ENCODE data around the gene VWA1.
A peak's percentile ranks its signal among the peaks of the same experiment; 100 is the strongest.
"Not testable (repeated sequence)": the region's sequence is repeated elsewhere in the genome, so short reads cannot be mapped to it uniquely, and the experiment has no call there.

Gene VWA1

DNA sequence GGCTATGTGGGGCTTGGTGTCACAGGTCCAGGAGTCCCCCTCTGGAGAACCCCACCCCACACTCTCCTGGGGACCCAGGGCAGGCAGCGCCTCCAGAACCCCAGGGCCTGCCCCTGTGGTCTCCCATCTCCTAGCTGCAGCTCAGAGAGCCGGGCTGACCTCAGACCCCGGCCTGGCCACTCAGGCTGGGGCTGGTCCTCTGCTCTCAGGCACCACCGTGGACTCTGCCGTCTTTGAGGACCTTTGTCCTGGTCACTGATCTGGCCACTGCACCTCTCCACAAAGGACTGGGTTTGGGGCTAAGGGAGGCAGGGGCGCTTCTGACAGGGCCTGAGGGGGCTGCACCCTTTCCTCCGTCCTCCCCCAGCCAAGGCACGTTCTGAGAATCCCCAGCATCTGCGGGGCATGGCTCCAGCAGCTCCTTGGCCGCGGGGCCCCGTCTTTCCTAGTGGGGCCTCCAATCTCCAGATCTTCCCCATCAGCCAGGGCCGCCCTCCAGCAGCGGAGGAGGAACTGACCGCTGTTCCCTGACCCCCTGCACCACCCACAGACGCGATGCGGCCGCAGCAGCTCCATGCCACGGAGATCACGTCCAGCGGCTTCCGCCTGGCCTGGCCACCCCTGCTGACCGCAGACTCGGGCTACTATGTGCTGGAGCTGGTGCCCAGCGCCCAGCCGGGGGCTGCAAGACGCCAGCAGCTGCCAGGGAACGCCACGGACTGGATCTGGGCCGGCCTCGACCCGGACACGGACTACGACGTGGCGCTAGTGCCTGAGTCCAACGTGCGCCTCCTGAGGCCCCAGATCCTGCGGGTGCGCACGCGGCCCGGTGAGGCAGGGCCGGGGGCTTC is 3.3 kb downstream of the VWA1 start:
- DNase-seq, result no peak

DNA sequence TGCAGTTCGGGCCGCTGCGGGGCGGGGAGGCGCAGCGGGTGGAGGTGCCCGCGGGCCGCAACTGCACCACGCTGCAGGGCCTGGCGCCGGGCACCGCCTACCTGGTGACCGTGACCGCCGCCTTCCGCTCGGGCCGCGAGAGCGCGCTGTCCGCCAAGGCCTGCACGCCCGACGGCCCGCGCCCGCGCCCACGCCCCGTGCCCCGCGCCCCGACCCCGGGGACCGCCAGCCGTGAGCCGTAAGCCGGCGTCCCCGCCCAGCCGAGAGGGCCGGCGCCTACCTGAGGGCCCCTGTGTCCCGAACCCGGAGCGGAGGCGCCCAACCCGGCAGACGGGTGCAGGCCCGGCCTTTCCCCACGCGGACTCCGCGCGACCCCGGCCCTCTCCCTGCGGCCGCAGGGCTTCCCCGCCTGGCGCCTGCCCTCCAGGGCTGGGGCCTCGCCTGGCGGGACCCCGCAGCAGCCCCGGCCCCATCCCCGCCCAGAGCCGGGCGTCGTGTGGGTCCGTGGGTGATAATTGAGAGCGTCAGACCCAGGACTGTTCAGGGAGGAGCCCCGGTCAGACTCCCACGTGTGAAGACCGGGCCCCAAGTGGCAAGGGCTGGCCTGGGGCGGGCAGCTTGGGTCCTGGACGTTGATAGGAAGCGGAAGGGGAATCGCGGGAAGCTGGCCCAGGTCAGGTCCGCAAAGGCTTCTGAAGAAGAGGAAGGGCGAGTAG is 4.2 kb downstream of the VWA1 start:
- no peak for DNase-seq

DNA sequence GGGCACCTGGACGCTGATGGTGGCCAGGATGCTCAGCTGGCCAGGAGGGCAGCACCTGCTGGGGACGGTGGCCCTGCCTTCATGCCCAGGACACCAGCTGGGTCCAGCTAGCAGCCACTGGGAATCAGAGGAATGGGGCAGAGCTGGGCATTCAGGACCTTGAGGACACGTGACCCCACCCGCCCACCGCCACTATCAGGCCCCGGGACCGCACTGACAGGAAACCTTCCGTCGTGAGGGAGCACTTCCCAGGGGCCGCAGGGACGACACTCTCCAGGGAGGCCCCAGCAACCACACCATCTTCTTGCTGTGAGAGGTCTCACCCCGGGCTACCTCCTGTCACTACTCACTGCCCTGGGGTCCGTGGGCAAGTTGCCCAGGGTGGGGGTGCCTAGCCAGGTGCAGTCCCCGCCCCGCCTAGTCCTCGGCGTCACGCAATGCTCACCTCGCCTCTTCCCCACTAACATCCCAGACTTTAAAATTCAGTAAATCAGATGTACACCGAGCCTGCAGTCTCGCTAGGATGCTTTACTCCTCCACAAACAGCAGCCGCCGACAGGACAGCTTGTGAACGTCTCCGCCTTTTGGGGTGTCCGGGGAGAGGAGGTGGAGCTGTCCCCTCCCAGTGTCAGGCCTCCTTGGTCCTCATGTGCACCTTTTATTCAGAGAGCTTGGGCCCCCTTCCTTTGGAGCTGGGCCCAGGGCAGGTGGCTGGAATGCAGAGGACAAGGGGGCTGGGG is 4.9 kb downstream of the VWA1 start:
- no peak for DNase-seq

DNA sequence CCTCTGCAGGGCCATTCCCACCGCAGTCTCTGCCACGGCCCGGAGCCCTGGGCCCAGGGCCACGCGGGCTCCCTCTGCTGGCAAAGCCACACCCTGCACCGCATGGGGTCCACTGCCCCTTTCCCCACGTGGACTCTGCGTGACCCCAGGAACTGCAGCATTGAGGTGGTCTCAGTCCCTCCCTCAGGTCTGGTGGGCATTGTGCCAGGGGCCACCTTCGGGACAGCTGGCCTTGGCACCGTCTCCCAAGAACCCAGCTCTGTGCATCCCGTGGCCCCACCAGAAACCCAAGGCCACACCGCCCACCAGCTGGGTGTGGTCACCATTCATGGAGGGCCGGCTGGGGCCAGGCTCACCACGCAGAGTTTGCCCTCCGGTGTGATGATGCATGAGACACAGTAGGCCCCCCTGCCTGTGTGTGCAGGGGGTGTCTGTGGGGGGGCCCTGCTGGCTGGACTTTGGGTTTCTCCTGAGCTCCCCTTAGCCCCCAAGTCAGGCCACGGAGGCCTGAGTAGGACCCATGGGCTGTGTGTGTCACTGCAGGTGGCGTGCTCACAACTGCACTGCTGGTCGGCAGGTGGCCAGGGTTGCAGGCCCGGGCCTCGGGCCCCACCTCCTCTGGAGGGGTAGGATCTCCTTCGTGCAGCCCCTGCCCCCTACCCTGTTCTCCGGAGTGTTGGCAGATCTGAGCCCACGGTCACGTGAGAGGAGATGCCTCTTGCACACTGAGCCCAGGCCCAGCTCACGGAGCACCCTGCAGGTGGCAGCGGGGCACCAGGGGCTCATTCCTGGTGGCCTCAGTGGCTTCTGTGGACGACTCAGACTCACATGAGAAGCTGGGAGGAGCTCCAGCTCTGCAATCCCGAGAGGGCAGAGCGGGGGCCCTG is 5.8 kb downstream of the VWA1 start:
- DNase-seq, result peak; percentile 64

DNA sequence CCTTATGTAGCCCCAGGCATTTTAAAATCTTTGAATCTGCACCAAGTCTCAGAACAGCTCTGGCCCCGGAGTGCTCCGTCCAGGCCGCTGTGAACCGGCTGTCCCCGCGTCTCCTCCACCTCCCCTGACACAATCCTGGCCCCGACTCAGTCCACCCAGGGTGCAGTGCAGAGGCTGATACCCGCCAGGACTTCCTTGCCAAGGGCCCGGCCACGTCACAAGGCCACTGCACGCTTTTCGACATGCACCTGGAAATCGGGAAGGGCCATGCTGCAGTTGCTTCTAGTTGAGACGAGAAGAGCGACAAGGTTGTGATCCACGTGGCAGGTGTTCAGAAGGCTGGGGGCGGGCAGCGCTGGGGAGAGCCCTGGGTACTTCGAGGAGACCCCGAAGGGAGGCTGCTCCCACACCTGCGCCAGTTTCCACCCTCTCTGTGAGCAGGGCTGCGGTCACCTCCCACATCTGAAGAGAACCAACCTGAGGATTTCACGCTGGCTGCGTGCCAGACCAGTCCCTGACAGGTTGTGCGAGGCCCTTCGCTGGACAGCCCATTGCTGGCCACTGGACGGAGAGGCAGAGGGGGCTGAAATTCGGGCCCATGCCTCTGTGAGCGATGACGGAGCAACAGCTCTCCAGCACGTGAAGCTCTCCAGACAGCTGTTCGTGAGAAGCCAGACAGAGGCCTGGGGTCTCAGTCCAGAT is 6.7 kb downstream of the VWA1 start:
- no peak for DNase-seq

DNA sequence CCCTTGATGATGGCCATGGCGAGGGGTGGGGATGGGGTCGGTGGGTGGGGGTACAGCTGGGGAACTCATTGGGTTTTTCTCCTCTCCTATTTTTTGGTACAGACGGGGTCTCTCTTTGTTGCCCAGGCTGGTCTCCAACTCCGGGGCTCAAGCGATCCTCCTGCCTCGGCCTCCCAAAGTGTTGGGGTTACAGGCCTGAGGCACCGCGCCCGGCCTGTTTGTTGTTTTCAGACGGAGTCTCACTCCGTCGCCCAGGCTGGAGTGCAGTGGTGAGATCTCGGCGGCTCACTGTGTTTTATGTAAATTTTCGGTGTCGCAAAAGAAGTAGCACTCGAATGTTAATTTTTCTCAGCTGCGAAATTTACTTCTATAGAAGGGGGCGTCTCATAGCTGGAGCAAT is 11.1 kb downstream of the VWA1 start:
- not testable (repeated sequence) for DNase-seq

DNA sequence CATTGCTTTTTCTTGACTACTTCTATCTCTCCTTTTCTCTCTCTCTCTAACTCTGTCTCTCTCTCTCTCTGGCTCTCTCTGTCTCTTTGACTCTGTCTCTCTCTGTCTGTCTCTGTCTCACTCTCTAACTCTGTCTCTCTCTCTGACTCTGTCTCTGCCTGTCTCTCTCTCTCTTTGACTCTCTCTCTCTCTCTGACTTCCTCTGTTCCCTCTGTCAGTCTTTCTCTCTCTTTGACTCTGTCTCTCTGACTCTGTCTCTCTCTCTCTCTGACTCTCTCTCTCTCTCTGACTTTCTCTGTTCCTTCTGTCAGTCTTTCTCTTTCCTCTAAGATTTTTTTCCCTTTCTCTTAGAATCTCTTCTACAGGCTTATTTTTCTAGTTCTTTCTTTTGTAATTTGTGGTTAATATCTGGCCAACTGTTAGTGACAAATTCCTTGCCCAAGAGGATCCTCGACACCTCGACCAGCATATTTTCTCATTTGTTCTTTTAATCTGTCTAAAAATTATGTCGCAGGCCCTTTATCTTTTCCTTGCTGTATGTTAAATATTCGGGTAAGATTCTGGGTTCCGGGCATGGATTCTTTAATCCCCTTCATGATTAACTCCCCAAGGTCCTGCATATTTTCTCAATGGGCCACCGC is 13.7 kb downstream of the VWA1 start, which contains the start of gene ATAD3C:
Gene ATAD3C, plus strand, starts transcription at position 591 of the 641 bp plus-strand sequence. CDS start 995 bp downstream, outside the sequence.
- DNase-seq, result no peak

DNA sequence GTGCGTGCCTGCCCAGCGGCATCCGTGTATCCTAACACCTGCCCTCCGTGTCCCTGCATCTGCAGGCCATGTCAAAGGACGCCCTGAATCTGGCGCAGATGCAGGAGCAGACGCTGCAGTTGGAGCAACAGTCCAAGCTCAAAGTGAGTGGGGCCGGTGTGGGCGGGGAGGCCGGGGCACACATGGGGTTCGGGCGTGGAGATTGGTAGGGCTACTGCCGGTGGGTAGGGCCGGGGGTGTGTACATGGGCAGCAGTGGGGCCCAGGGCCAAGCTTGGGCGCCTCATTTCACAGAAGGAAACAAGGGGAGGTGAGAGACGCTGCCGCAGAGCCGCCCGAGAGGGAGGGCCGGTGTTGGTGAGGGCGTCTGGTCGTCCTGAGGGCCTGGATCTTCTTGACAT is 15.1 kb downstream of the VWA1 start:
- not testable (repeated sequence) for DNase-seq

DNA sequence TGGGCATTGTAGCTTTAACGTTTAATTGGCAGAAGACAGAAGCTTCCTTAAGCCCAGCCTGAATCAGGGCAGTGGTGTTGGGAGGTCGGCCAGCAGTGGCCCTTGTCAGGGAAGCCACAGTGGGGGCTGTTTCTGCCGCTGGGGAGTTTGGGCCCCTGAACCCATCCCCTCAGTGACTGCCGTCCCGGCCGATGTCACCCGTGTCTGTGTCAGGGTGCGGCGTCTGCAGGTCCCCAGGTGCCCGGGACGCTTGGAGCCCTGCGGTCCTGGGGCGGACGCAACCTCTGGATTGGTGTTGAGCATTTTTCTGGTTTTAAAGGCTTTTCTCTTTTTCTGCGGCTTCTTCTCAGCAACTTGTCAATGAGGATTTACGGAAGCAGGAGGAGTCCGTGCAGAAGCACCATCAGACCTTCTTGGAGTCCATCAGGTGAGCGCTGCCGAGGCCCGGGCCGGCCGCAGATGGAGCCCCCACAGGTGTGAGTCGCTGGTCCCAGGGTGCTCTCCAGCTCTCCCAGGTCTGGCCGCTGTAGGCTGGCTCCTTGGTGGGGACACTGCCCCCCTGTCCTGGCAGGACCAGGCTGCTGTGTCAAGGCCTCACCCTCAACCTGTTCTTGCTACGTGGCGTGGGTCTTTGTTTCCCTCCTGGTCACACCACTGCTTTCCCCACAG is 16.3 kb downstream of the VWA1 start:
- DNase-seq, result no peak

DNA sequence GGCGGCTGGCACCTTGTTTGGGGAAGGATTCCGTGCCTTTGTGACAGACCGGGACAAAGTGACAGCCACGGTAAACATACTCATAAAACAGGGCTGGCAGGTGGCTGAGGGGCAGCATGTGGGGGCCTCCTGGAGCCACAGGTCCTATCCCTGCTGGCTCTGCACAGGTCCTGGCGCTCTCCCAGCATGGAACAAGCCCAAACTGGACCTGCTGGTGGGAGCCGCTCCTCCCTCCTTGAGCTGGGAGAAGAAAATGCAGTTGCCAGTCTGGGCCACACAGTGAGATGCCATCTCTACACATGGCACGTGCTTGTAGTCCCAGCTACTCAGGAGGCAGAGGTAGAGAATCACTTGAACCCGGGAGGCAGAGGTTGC is 16.9 kb downstream of the VWA1 start:
- not testable (repeated sequence) for DNase-seq

DNA sequence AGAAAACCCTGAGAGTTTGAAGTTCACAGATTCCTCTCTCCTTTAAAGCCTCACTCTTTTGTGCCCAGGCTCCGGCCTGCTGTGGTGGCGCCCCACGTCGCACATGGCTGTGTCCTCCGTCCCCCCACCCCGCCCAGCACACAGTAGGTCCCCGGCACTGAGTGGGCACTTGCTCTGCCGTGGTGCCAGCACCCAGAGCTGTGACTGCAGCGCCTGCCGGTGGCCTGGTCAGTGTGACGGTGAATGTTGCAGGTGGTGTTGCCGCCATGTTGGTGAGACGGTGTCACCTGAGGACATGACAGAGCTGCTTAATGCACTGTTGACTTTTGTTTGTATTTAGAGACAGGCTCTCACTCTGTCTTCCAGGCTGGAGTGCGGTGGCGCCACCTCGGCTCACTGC is 17.4 kb downstream of the VWA1 start:
- DNase-seq, result no peak

DNA sequence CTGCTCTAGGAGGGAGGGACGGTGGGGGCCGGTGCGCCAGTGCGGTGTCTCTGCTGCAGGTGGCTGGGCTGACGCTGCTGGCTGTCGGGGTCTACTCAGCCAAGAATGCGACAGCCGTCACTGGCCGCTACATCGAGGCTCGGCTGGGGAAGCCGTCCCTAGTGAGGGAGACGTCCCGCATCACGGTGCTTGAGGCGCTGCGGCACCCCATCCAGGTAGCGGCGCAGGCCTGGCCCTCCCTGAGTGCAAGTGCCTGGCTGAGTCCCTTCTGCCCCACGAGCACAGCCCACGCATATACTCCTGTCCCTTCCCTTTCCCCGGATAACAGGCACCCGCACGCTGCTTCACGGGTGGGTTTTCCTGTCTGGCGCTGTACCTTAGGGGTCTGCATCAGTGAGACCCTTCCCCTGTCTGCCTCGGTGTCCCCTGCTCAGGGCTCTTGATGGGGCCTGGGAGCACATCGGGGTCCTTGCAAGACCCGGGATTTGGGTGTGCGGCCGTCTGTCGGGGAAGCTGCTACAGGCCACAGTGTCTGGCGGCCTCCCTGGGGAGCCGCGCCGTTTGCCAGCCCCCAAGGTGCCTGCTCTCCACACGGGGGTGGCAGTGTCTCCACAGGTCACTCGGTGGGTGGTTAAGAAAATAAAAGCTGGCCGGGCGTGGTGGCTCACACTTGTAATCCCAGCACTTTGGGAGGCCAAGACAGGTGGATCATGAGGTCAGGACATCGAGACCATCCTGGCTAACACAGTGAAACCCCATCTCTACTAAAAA is 19.0 kb downstream of the VWA1 start:
- not testable (repeated sequence) for DNase-seq

DNA sequence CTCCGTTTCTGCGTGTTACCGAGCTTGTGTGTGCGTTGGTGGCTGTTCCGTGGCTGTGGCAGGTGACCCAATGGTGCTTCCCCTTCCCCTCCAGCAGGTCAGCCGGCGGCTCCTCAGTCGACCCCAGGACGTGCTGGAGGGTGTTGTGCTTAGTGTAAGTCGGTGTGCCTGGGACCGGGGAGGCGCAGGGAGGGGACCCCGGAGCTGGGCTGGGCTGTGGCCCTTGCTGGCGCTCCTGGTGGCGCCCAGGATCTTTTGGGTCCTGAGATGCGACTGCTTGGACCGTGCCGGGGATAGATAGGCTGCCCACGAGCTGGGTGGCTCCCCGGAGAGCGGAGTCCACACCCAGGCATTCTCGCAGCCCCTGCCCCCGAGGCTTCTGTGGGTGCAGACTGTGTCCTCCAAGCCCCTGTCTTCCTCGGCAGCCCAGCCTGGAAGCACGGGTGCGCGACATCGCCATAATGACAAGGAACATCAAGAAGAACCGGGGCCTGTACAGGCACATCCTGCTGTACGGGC is 19.9 kb downstream of the VWA1 start:
- DNase-seq, result no peak

DNA sequence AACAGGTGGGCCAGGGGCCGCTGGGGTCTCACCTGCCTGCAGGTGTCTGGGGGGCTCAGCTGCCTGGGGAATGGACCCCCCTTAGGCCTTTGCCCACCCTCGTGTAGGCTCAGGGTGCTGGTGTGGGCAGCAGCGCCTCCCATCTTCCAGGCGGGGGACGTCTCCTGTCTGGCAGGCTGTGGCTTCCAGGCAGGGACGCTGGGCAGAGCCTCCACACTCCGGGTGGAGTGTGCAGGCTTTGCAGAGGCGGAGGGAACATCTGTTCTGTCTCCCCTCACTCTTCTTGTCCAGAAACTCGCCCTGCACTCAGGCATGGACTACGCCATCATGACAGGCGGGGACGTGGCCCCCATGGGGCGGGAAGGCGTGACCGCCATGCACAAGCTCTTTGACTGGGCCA is 20.4 kb downstream of the VWA1 start:
- not testable (repeated sequence) for DNase-seq

DNA sequence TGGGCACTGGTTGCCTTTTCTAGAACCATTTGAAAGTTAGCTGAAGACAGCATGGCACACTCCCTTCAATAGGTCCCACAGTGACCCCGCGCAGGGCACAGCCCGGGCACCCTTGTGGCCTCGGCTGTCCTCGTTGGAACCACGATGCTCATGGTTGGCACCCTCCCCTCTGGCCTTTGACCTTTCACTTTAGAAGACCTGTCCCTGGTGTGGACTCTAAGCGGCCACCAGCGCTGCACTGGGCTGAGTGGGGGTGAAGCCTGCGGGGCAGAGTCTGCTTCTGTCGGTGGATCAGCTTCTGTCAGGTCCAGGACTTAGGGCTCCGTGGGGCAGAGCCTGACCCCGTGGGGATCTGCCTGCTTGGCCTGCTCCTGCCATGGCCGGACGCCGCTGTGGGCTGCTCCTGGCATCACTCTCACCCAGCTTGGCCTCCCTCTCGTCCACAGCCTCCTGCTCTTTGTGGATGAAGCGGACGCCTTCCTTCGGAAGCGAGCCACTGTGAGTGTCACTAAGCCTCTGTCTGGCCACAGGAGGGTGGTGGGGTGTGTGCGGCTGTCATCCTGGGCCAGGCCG is 21.3 kb downstream of the VWA1 start:
- not testable (repeated sequence) for DNase-seq

DNA sequence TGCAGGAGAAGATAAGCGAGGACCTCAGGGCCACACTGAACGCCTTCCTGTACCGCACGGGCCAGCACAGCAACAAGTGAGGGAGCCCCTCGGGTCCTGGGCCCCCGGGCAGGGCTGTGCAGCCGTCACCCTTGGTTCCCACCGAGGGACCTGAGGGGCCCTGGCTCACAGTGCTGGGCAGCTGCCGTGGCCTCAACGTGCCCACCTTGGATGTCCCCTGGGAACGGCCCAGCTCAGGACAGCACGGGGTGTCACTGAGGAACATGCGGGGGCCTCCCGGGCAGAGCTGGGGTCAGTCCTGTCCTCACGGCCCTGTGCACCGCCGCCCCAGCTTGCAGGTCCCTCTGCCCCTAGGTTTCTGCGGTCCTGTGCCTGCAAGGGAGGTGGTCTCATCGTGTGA is 23.7 kb downstream of the VWA1 start:
- DNase-seq, result not testable (repeated sequence)

DNA sequence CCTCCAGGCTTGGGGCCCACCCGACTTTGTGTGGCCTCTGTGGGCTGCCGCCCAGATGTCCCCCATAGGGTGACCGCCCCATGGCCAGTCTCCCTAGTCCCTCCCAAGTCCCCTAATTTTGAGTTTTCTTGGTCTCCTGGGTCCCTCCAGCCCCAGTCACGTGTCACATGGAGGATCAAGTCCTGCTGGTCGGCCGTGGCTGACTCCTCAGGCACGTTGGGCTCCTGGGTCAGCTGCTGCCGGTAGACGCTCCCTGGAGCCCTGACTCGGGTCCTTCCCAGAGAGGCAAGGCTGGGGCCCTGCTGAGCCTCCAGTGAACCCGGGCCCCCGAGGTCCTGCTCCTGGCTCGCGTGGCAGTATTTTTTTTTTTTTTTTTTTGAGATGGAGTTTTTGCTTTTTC is 24.2 kb downstream of the VWA1 start:
- not testable (repeated sequence) for DNase-seq

DNA sequence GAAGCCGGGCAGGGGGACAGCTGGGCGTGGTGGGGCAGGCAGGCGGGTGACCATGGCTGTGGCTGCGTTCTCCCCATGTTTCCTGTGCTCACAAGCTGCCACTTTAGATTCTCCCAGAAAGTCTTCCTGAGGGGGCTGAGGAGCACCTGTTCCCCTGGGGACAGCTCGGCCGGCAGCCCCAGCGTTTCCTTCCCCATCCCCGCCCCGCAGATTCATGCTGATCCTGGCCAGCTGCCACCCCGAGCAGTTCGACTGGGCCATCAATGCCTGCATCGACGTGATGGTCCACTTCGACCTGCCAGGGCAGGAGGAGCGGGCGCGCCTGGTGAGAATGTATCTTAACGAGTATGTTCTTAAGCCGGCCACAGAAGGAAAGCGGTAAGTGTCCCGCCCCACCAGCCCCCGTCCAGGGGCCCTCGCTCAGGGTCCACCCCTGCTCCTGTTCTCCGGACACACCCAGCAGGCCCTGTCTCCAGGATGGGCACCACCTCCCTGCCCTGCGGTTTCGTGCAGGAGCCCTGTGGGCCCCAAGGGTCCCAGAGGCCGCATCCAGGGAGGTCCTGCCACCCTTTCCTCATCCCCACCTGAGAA is 25.1 kb downstream of the VWA1 start:
- DNase-seq, result no peak
